Sigmoid colon (tissue), 4 donors: ENCODE data around the gene PLEKHG5.

Source experiments
- EP300 ChIP-seq, 4 donors: sonication (generic); formaldehyde crosslinking; IDR thresholded peaks; one replicate each; pipeline ENCODE4 v1.6.1; 2017; ENCODE audit warnings: antibody characterized with exemption in 4 of 4
- POLR2A ChIP-seq, 2 donors: fragments of 450-650 bp; IDR thresholded peaks; one replicate each; pipeline ENCODE4 v1.6.1; 2016; ENCODE audit warnings: antibody characterized with exemption in 2 of 2, mild to moderate bottlenecking in 2 of 2, moderate library complexity in 2 of 2
- TF ChIP-seq, protein P1 (sequence below), 4 experiments: fragments of 450-650 bp in 3 of 4; fragments of 200-600 bp in 1 of 4; IDR thresholded peaks; one replicate each; pipeline ENCODE4 v1.5.1; 2016 to 2019; ENCODE audit warnings: antibody characterized with exemption in 4 of 4, mild to moderate bottlenecking in 3 of 4, moderate library complexity in 2 of 4

DNA sequence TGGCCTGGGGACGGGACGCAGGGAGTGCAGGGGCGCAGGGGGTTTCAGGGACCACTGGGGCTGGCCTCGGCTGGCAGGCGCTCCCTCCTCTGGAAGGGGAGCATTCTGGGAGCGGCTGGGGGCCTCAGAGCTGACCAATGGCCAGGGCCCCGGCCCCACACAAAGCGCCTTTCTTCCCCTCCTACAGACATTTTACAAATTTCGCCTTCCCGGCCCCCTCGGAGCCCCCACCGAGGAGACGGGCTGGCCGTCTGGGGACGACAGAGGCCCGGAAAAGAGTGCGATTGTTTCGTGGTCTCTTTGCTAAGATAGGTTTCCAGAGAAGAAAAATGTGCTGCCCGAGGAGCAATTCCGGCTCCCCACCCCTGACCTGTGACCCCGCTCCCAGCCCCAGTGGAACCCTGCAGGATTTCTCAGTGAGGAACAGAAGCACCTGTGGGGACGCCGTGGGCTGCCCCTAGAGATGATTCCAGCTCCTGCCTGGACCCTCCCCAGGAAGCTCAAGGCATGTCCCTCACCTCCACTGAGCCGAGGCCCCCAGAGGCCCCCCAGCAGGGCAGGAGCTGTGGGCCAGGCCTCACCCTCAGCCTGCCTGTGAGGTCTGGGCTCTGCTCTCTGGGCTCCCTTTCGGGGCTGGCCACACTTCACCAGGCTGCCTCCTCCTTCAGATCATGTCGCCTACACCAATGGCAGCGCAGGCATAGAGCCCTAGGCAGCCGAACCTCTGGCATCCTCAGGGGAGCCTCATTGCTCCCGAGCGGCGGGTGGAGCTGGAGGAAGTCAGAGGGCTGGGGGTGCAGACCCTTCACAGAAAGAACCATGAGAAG is 15.0 kb upstream of the PLEKHG5 start:
- TF ChIP-seq, protein P1, sequence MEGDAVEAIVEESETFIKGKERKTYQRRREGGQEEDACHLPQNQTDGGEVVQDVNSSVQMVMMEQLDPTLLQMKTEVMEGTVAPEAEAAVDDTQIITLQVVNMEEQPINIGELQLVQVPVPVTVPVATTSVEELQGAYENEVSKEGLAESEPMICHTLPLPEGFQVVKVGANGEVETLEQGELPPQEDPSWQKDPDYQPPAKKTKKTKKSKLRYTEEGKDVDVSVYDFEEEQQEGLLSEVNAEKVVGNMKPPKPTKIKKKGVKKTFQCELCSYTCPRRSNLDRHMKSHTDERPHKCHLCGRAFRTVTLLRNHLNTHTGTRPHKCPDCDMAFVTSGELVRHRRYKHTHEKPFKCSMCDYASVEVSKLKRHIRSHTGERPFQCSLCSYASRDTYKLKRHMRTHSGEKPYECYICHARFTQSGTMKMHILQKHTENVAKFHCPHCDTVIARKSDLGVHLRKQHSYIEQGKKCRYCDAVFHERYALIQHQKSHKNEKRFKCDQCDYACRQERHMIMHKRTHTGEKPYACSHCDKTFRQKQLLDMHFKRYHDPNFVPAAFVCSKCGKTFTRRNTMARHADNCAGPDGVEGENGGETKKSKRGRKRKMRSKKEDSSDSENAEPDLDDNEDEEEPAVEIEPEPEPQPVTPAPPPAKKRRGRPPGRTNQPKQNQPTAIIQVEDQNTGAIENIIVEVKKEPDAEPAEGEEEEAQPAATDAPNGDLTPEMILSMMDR (IDR thresholded peaks at IDR 0.05), result no peak
- no peak for TF ChIP-seq POLR2A (IDR thresholded peaks at IDR 0.05)
- no peak for TF ChIP-seq EP300 (IDR thresholded peaks at IDR 0.05)
